Parathyroid adenoma (tissue), 2 donors: Measurements from ENCODE around the gene SPRYD3.

Experiments
- H2AFZ ChIP-seq: fragments of 300-600 bp; sonication (generic); one replicate; pipeline ENCODE4 v1.7.0; 2017; ENCODE audit warnings: antibody characterized with exemption, mild to moderate bottlenecking
- H3K27ac ChIP-seq: fragments of 300-600 bp; sonication (generic); one replicate; pipeline ENCODE4 v1.7.0; 2017
- H3K27me3 ChIP-seq: fragments of 300-600 bp; sonication (generic); one replicate; pipeline ENCODE4 v1.7.0; 2017; ENCODE audit warnings: low read length; ENCODE audit not compliant: control insufficient read depth, insufficient read depth
- H3K36me3 ChIP-seq: fragments of 300-600 bp; sonication (generic); one replicate; pipeline ENCODE4 v1.7.0; 2017; ENCODE audit warnings: low read length; ENCODE audit not compliant: control insufficient read depth, insufficient read depth
- H3K4me1 ChIP-seq: fragments of 300-600 bp; sonication (generic); one replicate; pipeline ENCODE4 v1.7.0; 2017; ENCODE audit warnings: control low read depth
- H3K4me2 ChIP-seq: fragments of 300-600 bp; sonication (generic); one replicate; pipeline ENCODE4 v1.7.0; 2017; ENCODE audit warnings: low read length
- H3K4me3 ChIP-seq: fragments of 300-600 bp; sonication (generic); one replicate; pipeline ENCODE4 v1.7.0; 2017; ENCODE audit warnings: low read depth, low read length
- H3K79me2 ChIP-seq: fragments of 300-600 bp; sonication (generic); one replicate; pipeline ENCODE4 v1.7.0; 2017; ENCODE audit warnings: control low read depth
- H3K9ac ChIP-seq: fragments of 300-600 bp; sonication (generic); one replicate; pipeline ENCODE4 v1.7.0; 2017; ENCODE audit warnings: mild to moderate bottlenecking
- H3K9me3 ChIP-seq: fragments of 300-600 bp; sonication (generic); one replicate; pipeline ENCODE4 v1.7.0; 2017; ENCODE audit warnings: low read length; ENCODE audit not compliant: control insufficient read depth
- CTCF ChIP-seq: fragments of 300-600 bp; sonication (generic); IDR thresholded peaks from one replicate; pipeline ENCODE4 v1.7.0; 2017; ENCODE audit warnings: antibody characterized with exemption, mild to moderate bottlenecking
- donor health status: primary hyperparathyroidism.

SPRYD3 gene

GRCh38 chr12:53044052-53044581 is 35.1 kb downstream of the SPRYD3 start:
- Histone ChIP-seq H2AFZ (no peak overlapping the region), H3K4me1 (peaks cover 25% of the 10 kb centered on the region), H3K79me2 (no peaks in the 10 kb centered on the region), H3K9ac (no peak overlapping the region), H3K27me3 (no peaks in the 10 kb centered on the region), H3K4me3 (no peak overlapping the region), H3K9me3 (no peaks in the 10 kb centered on the region), H3K27ac (peak overlapping the region; percentile 92), H3K4me2 (no peak overlapping the region), H3K36me3 (no peaks in the 10 kb centered on the region)
- no peak for TF ChIP-seq CTCF

- TF ChIP-seq CTCF: no peak
- Histone ChIP-seq H2AFZ (no peak overlapping the region), H3K4me3 (no peak overlapping the region), H3K36me3 (no peaks in the 10 kb centered on the region), H3K27ac (no peak overlapping the region), H3K4me1 (peaks cover 16% of the 10 kb centered on the region), H3K27me3 (no peaks in the 10 kb centered on the region), H3K79me2 (no peaks in the 10 kb centered on the region), H3K4me2 (no peak overlapping the region), H3K9ac (no peak overlapping the region), H3K9me3 (no peaks in the 10 kb centered on the region)
These were observed 36.4 kb downstream of the SPRYD3 start for GRCh38 chr12:53042607-53043454.

- Histone ChIP-seq H3K27ac (no peak overlapping the region), H3K9ac (no peak overlapping the region), H3K79me2 (no peaks in the 10 kb centered on the region), H3K36me3 (no peaks in the 10 kb centered on the region), H2AFZ (no peak overlapping the region), H3K4me1 (peaks cover 3% of the 10 kb centered on the region), H3K9me3 (no peaks in the 10 kb centered on the region), H3K27me3 (no peaks in the 10 kb centered on the region), H3K4me2 (no peak overlapping the region), H3K4me3 (no peak overlapping the region)
- no peak for TF ChIP-seq CTCF
These were observed 39.3 kb downstream of the SPRYD3 start for GRCh38 chr12:53039851-53040250.

- no peak for TF ChIP-seq CTCF
- Histone ChIP-seq H3K27ac (no peak overlapping the region), H3K4me2 (no peak overlapping the region), H3K4me3 (no peak overlapping the region), H3K36me3 (no peaks in the 10 kb centered on the region), H3K9me3 (no peaks in the 10 kb centered on the region), H3K9ac (no peak overlapping the region), H2AFZ (no peak overlapping the region), H3K27me3 (no peaks in the 10 kb centered on the region), H3K4me1 (peaks cover 3% of the 10 kb centered on the region), H3K79me2 (peaks cover 2% of the 10 kb centered on the region)
These were observed 42.4 kb downstream of the SPRYD3 start for GRCh38 chr12:53036802-53037201.
